HepG2 (cell line): ENCODE measurements around the gene NUTF2. TPM values are rescaled to one million over a fixed set of nuclear protein-coding genes. Genes with fewer than 3 reads are reported as not detected.

Experiments
- ATAC-seq: fragments of 200-7000 bp; cut with Tn5 transposase; 3 replicates; pipeline ENCODE4 v1.9.1; 2020; ENCODE audit warnings: mild to moderate bottlenecking, moderate library complexity
- BruUV-seq: library from RNA; stranded (reverse); fragments of 400-500 nt; replicated peaks from 2 replicates; lab custom pipeline; 2021; lab: Mats Ljungman, UMichigan
- CTCF ChIA-PET: fragments of 300-600 bp; formaldehyde crosslinking; extraction: SDS; loops from one replicate; lab custom pipeline; 2021; ENCODE audit warnings: low total read pairs, inconsistent platforms, low intra/inter-chr PET ratio; lab: Yijun Ruan, JAX
- POLR2A ChIA-PET: fragments of 350-600 bp; sonication (Branson Sonifier 250); formaldehyde crosslinking; loops from one replicate; lab custom pipeline; 2020; ENCODE audit warnings: antibody characterized with exemption, inconsistent platforms; lab: Yijun Ruan, JAX
- DNase-seq: peaks from one replicate; pipeline ENCODE4 v3.0.0-alpha.2; 2015; ENCODE audit warnings: low spot score
- FAIRE-seq: peaks from 3 replicates; lab custom pipeline; 2011; peaks lifted over from hg19 to GRCh38; lab: Jason Lieb, UNC
- H2AFZ ChIP-seq: one replicate; pipeline ENCODE4 v1.6.1; 2011; ENCODE audit warnings: low read length, inconsistent platforms
- H3K27ac ChIP-seq: fragments of 300-600 bp; 3 replicates; pipeline ENCODE4 v1.8.0; 2011; ENCODE audit warnings: mixed run types, mild to moderate bottlenecking, mixed read lengths, low read length, inconsistent platforms; ENCODE audit not compliant: insufficient read depth; ENCODE audit errors: extremely low read length
- H3K27me3 ChIP-seq, 2 experiments: fragments of 200-600 bp in 1 of 2; 2 replicates in 1 of 2; 3 replicates in 1 of 2; pipeline versions ENCODE4 v1.6.0 to v1.8.0; 2011; ENCODE audit warnings: low read length in 2 of 2, mild to moderate bottlenecking in 2 of 2, moderate library complexity in 2 of 2, inconsistent platforms in 1 of 2; ENCODE audit not compliant: insufficient read depth in 2 of 2, control insufficient read depth in 1 of 2
- H3K36me3 ChIP-seq, 2 experiments: fragments of 200-600 bp in 1 of 2; replicated peaks in 1 of 2; 2 replicates in 1 of 2; 3 replicates in 1 of 2; pipeline versions ENCODE4 v1.5.1 to v1.8.0; 2011; ENCODE audit warnings: low read length in 2 of 2, inconsistent platforms in 1 of 2; ENCODE audit not compliant: insufficient read depth in 2 of 2, control insufficient read depth in 1 of 2
- H3K4me1 ChIP-seq: 2 replicates; pipeline ENCODE4 v1.5.1; 2012; ENCODE audit warnings: low read length, inconsistent platforms; ENCODE audit not compliant: insufficient read depth
- H3K4me2 ChIP-seq: 2 replicates; pipeline ENCODE4 v1.6.0; 2011; ENCODE audit warnings: low read depth, low read length, inconsistent platforms
- H3K4me3 ChIP-seq, 3 experiments: fragments of 200-600 bp in 1 of 3; sonication (generic), shearing (Covaris generic) in 1 of 3; replicated peaks in 1 of 3; 2 replicates each; pipeline ENCODE4 v1.5.1; 2011 to 2016; ENCODE audit warnings: low read length in 3 of 3, inconsistent platforms in 2 of 3, low read depth in 2 of 3, mild to moderate bottlenecking in 2 of 3, control low read depth in 1 of 3, mixed read lengths in 1 of 3; ENCODE audit not compliant: insufficient read depth in 1 of 3
- H3K79me2 ChIP-seq: one replicate; pipeline ENCODE4 v1.6.1; 2011; ENCODE audit warnings: low read length, inconsistent platforms; ENCODE audit not compliant: insufficient read depth
- H3K9ac ChIP-seq: 2 replicates; pipeline ENCODE4 v1.6.0; 2011; ENCODE audit warnings: mild to moderate bottlenecking, low read depth, low read length, inconsistent platforms; ENCODE audit not compliant: insufficient read depth
- H3K9me3 ChIP-seq: 2 replicates; pipeline ENCODE4 v1.5.1; 2012; ENCODE audit warnings: mild to moderate bottlenecking, low read length
- H4K20me1 ChIP-seq: 2 replicates; pipeline ENCODE4 v1.6.0; 2011; ENCODE audit warnings: inconsistent platforms, mild to moderate bottlenecking, low read length, moderate library complexity; ENCODE audit not compliant: insufficient read depth
- E2F1 ChIP-seq: sonication (generic); formaldehyde crosslinking; IDR thresholded peaks from 2 replicates; pipeline ENCODE4 v1.5.0; 2020; ENCODE audit warnings: missing genetic modification reagents
- GPN1 ChIP-seq: sonication (generic); formaldehyde crosslinking; IDR thresholded peaks from 2 replicates; pipeline ENCODE4 v1.5.1; 2020; ENCODE audit warnings: missing genetic modification reagents, borderline replicate concordance
- MXD4 ChIP-seq: IDR thresholded peaks from 2 replicates; pipeline ENCODE4 v1.6.1; 2016; ENCODE audit warnings: mild to moderate bottlenecking, missing biosample characterization, missing genetic modification reagents
- ONECUT2 ChIP-seq: sonication (generic); formaldehyde crosslinking; IDR thresholded peaks from 2 replicates; pipeline ENCODE4 v1.4.0; 2020; ENCODE audit warnings: missing genetic modification reagents
- REPIN1 ChIP-seq: sonication (generic); formaldehyde crosslinking; IDR thresholded peaks from 2 replicates; pipeline ENCODE4 v1.8.0; 2022; ENCODE audit warnings: missing genetic modification reagents, low read depth, mild to moderate bottlenecking, borderline replicate concordance
- STAG1 ChIP-seq: sonication (generic); formaldehyde crosslinking; IDR thresholded peaks from 2 replicates; pipeline ENCODE4 v1.4.0; 2020; ENCODE audit warnings: missing genetic modification reagents
- ZNF607 ChIP-seq: sonication (generic); formaldehyde crosslinking; IDR thresholded peaks from 2 replicates; pipeline ENCODE4 v1.5.1; 2020; ENCODE audit warnings: missing genetic modification reagents, mild to moderate bottlenecking, borderline replicate concordance
- ZNF629 ChIP-seq: sonication (generic); formaldehyde crosslinking; conservative IDR thresholded peaks from 2 replicates; pipeline ENCODE4 v1.5.0; 2020; ENCODE audit warnings: missing genetic modification reagents
- ZNF761 ChIP-seq: sonication (generic); formaldehyde crosslinking; conservative IDR thresholded peaks from 2 replicates; pipeline ENCODE4 v1.4.0; 2020; ENCODE audit warnings: mild to moderate bottlenecking, missing genetic modification reagents
- ZNF780A ChIP-seq: sonication (generic); formaldehyde crosslinking; IDR thresholded peaks from 2 replicates; pipeline ENCODE4 v1.8.0; 2022; ENCODE audit warnings: mild to moderate bottlenecking, missing genetic modification reagents, moderate library complexity
- ZNF782 ChIP-seq: sonication (generic); formaldehyde crosslinking; IDR thresholded peaks from 2 replicates; pipeline ENCODE4 v1.4.0; 2020; ENCODE audit warnings: missing genetic modification reagents, mild to moderate bottlenecking, borderline replicate concordance
- WGBS: methylation state at CpG from one replicate; pipeline ENCODE4 v1.1.6; 2017; ENCODE audit warnings: low lambda C conversion rate; 5-methylcytosine and 5-hydroxymethylcytosine counted together
- in situ Hi-C: cut with HindIII; loops from 2 replicates; pipeline ENCODE4 v1.10.0; 2017; ENCODE audit warnings: low pct_unique_long_range_greater_than_20kb; ENCODE audit not compliant: extremely low pct_ligation_motif_present
- intact Hi-C: fragments of 100-400 bp; cut with micrococcal nuclease; formaldehyde crosslinking; loops from one replicate; pipeline ENCODE4 v1.10.0; 2022; ENCODE audit not compliant: unreplicated experiment
- polyA plus RNA-seq, 8 experiments: library from polyadenylated mRNA; depleted of rRNA in 3 of 8; stranded (reverse) in 7 of 8; unstranded in 1 of 8; fragments of >200 nt; fragmentation: Illumina TruSeq in 4 of 8; extraction: Trizol in 4 of 8; gene quantifications; 2 replicates each; pipeline versions ENCODE4 v1.2.1 to v1.2.3, GENCODE V29; 2011 to 2016; ENCODE audit warnings: low read depth in 4 of 8, missing spikeins in 1 of 8, mixed read lengths in 1 of 8; ENCODE audit not compliant: insufficient read depth in 1 of 8
- total RNA-seq, 5 experiments: library from RNA; depleted of rRNA; stranded (reverse); fragments of >200 nt; fragmentation: Illumina TruSeq; extraction: Trizol; gene quantifications; 2 replicates each; pipeline ENCODE4 v1.2.3, GENCODE V29; 2016; ENCODE audit warnings: low read depth in 1 of 5
- TF ChIP-seq, protein P1 (sequence below): sonication (generic); formaldehyde crosslinking; IDR thresholded peaks from 2 replicates; pipeline ENCODE4 v1.8.0; 2022; ENCODE audit warnings: missing genetic modification reagents, mild to moderate bottlenecking, borderline replicate concordance
- TF ChIP-seq, protein P2 (sequence below): IDR thresholded peaks from 2 replicates; pipeline ENCODE4 v1.6.1; 2016; ENCODE audit warnings: mild to moderate bottlenecking

NUTF2 gene
- total and polyA plus RNA-seq, 2 of the 13 experiments (the other 11 are each of a cell fraction or from before 2014, with no cell fraction given), result 168 to 214 TPM

DNA sequence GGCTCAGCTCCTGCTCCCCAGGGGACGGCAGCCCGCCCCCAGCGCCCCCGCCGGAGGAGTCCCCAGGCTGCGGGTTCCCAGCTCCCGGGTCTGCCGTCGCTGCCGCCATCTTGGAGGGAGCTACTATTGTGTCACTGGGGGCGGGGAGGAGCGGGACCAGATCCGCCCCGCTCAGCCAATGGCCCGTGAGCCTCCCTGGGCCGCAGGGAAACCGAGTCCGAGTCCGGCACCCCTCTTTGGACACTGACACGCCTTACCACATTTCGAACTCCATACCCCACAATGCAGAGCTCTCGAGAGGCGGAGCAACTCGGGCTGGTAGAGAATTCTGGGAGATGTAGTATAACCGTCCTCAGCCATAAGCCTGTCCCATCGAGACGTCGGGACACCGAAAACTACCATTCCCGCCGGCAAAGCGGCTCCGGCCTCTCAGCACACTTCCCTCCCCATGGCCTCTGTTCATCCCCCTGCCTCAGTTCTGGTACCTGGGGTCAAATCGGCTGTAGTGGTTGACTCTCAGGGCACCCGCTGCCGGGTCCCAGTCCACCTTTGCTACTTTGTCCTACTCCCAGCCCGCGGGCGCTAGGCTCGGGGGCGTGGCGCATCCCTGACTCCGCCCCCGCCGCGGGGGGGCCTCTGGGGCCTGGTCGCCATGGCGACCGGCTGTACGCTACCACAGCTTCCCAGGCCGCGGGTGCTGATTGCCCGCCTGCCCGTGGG is 40.1 kb upstream of the NUTF2 start, which contains the start of the genes RANBP10 and TSNAXIP1 (continued):
- TF ChIP-seq, protein P1, sequence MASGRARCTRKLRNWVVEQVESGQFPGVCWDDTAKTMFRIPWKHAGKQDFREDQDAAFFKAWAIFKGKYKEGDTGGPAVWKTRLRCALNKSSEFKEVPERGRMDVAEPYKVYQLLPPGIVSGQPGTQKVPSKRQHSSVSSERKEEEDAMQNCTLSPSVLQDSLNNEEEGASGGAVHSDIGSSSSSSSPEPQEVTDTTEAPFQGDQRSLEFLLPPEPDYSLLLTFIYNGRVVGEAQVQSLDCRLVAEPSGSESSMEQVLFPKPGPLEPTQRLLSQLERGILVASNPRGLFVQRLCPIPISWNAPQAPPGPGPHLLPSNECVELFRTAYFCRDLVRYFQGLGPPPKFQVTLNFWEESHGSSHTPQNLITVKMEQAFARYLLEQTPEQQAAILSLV, result peak; percentile 72
- TF ChIP-seq GPN1 (CRISPR knock-in tag) (peak; percentile 66; the same call in 1 of the 2 replicates), E2F1 (peak; percentile 71; the same call in 1 of the 2 replicates)
- TF ChIP-seq, protein P2, sequence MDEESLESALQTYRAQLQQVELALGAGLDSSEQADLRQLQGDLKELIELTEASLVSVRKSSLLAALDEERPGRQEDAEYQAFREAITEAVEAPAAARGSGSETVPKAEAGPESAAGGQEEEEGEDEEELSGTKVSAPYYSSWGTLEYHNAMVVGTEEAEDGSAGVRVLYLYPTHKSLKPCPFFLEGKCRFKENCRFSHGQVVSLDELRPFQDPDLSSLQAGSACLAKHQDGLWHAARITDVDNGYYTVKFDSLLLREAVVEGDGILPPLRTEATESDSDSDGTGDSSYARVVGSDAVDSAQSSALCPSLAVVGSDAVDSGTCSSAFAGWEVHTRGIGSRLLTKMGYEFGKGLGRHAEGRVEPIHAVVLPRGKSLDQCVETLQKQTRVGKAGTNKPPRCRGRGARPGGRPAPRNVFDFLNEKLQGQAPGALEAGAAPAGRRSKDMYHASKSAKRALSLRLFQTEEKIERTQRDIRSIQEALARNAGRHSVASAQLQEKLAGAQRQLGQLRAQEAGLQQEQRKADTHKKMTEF (CRISPR knock-in tag), result peak; percentile 80

DNA sequence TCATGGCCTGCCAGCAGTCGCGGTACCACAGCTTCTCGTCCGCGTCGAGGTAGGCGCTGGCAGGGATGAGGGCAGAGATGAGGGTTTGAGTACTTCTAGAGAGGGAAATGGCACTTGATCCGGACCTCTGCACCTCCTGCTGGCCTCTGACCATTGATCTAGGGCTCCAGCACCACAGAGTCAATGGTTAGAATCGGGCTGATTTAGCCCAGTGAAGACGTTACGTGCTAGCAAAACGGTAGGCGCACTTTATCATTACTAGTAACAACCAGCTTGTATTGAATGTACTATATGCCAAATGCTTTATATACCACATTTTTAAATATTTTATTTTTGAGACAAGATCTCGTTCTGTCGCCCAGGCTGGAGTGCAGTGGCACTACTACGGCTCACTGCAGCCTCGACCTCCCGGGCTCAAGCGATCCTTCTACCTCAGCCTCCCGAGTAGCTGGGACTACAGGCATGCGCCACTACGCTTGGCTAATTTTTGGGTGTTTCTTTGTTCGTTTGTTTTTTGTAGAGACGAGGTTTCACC is 39.5 kb upstream of the NUTF2 start:
- Histone ChIP-seq H3K4me2 (peak overlapping the region; percentile 93), H4K20me1 (peaks cover 2% of the 10 kb centered on the region; the same call in 1 of the 2 replicates), H3K9ac (peak overlapping the region; percentile 65), H3K27ac (peak overlapping the region; percentile 50), H3K79me2 (peaks cover 35% of the 10 kb centered on the region), H3K4me3 (peak overlapping the region; percentile 77 to 98 (median 92)), H3K36me3 (peaks cover 2 to 12% of the 10 kb centered on the region in 2 experiments; a peak in 4 of 5 replicates), H3K4me1 (peaks cover 38% of the 10 kb centered on the region), H3K27me3 (no peaks in the 10 kb centered on the region; a peak in 1 of 5 replicates), H2AFZ (peak overlapping the region; percentile 24), H3K9me3 (no peaks in the 10 kb centered on the region)
- POLR2A ChIA-PET, result interaction anchor here (0.8 to 2.3 kb wide), 23 partner anchors 9 to 983 kb away, joined by 3 to 18 read pairs (median 5); partner anchors contain the start of genes ATP6V0D1, C16orf86, ENKD1 and GFOD2
- CTCF ChIA-PET, result interaction anchor here (1.3 to 1.8 kb wide), 2 partner anchors 9 to 135 kb away, joined by 4 to 11 read pairs; no protein-coding TSS in a partner anchor
- BruUV-seq, result no TSS peak
- FAIRE-seq, result peak; percentile 34
- 5% methylated on average over 24 of the region's 24 CpGs for WGBS
- no peak for DNase-seq
- ATAC-seq, result peak; percentile 44
- intact Hi-C loops, result loop anchor here (2.0 to 5.0 kb wide), 2 partner anchors 90 to 134 kb away; partner anchors contain the start of gene GFOD2
- in situ Hi-C loops, result loop anchor here (5.0 kb wide), 1 partner anchor 140 kb away; the partner anchor contains the start of genes C16orf86 and ENKD1
- TF ChIP-seq ZNF782 (CRISPR knock-in tag) (0 out of 2 replicates have a peak, but pooled peaks have one; percentile 57), REPIN1 (CRISPR knock-in tag) (0 out of 2 replicates have a peak, but pooled peaks have one; percentile 53), STAG1 (CRISPR knock-in tag) (peak; percentile 30), MXD4 (CRISPR knock-in tag) (peak; percentile 71; the same call in 1 of the 2 replicates), ONECUT2 (CRISPR knock-in tag) (no peak), ZNF629 (CRISPR knock-in tag) (no peak), ZNF780A (CRISPR knock-in tag) (0 out of 2 replicates have a peak, but pooled peaks have one; percentile 44), ZNF607 (CRISPR knock-in tag) (peak; percentile 46; the same call in 1 of the 2 replicates), ZNF761 (CRISPR knock-in tag) (no peak)
